ENCODE data around the gene ITGA3. TPM values are rescaled to one million over a fixed set of nuclear protein-coding genes. Genes with fewer than 3 reads are reported as not detected.

The ITGA3 gene
- total RNA-seq, 1 experiment from 2014 or later = 195 TPM

GRCh38 chr17:50136096-50136687, 80.3 kb downstream of the ITGA3 start:
- no peaks in the 10 kb centered on the region for H3K27me3 ChIP-seq (replicated peaks)
- DNase-seq (ENCODE audit: low read depth in 1 of 2, low spot score in 2 of 2) = no peak
- H3K9me3 ChIP-seq (replicated peaks) = no peaks in the 10 kb centered on the region
- H3K27ac ChIP-seq = no peak overlapping the region
- H3K4me3 ChIP-seq = no peak overlapping the region
- H3K4me1 ChIP-seq (replicated peaks) = peaks cover 11% of the 10 kb centered on the region
- H3K36me3 ChIP-seq = peaks cover 89% of the 10 kb centered on the region

GRCh38 chr17:50137042-50137441, 81.1 kb downstream of the ITGA3 start:
- H3K4me3 ChIP-seq = no peak overlapping the region
- peaks cover 11% of the 10 kb centered on the region for H3K4me1 ChIP-seq (replicated peaks)
- no peaks in the 10 kb centered on the region for H3K27me3 ChIP-seq (replicated peaks)
- DNase-seq (ENCODE audit: low read depth in 1 of 2, low spot score in 2 of 2) = no peak
- peaks cover 95% of the 10 kb centered on the region for H3K36me3 ChIP-seq
- H3K9me3 ChIP-seq (replicated peaks) = no peaks in the 10 kb centered on the region
- no peak overlapping the region for H3K27ac ChIP-seq

GRCh38 chr17:50139185-50139783, 83.4 kb downstream of the ITGA3 start:
- H3K27ac ChIP-seq = no peak overlapping the region
- H3K27me3 ChIP-seq (replicated peaks) = no peaks in the 10 kb centered on the region
- peaks cover 96% of the 10 kb centered on the region for H3K36me3 ChIP-seq
- H3K9me3 ChIP-seq (replicated peaks) = no peaks in the 10 kb centered on the region
- H3K4me1 ChIP-seq (replicated peaks) = no peaks in the 10 kb centered on the region
- H3K4me3 ChIP-seq = no peak overlapping the region
- no peak for DNase-seq (ENCODE audit: low read depth in 1 of 2, low spot score in 2 of 2)

Other genes with a start within 250 kb of the ITGA3 start
- gene TAC4, start 208.0 kb upstream of the ITGA3 start, total RNA-seq (2014; rRNA removed; shearing (Covaris generic)) = not detected in 2 replicates
- 0.13 TPM in 1 of 2 replicates, not detected in the other for gene DLX4, start 86.9 kb upstream of the ITGA3 start, total RNA-seq (2014; rRNA removed; shearing (Covaris generic))
- not detected in 2 replicates for gene DLX3, start 60.9 kb upstream of the ITGA3 start, total RNA-seq (2014; rRNA removed; shearing (Covaris generic))
- 22.2 and 25.3 TPM in 2 replicates for gene PDK2, start 39.2 kb downstream of the ITGA3 start, total RNA-seq (2014; rRNA removed; shearing (Covaris generic))
- gene SAMD14, start 74.0 kb downstream of the ITGA3 start, total RNA-seq (2014; rRNA removed; shearing (Covaris generic)) = 0.11 TPM in 1 of 2 replicates, not detected in the other
- gene PPP1R9B, start 94.6 kb downstream of the ITGA3 start, total RNA-seq (2014; rRNA removed; shearing (Covaris generic)) = 69.4 and 70.1 TPM in 2 replicates
- 2.4 TPM in 1 of 2 replicates, not detected in the other for gene SGCA, start 109.9 kb downstream of the ITGA3 start, total RNA-seq (2014; rRNA removed; shearing (Covaris generic))
- 957 and 2,133 TPM in 2 replicates for gene COL1A1, start 145.5 kb downstream of the ITGA3 start, total RNA-seq (2014; rRNA removed; shearing (Covaris generic))
- 0.05 TPM in 1 of 2 replicates, not detected in the other for gene TMEM92, start 218.4 kb downstream of the ITGA3 start, total RNA-seq (2014; rRNA removed; shearing (Covaris generic))